Keratinocyte (primary cell): ENCODE measurements around the gene PDE9A. TPM values are rescaled to one million over a fixed set of nuclear protein-coding genes. Genes with fewer than 3 reads are reported as not detected.

ENCODE experiments used
- DNase-seq: peaks from one replicate; pipeline ENCODE4 v3.0.0-alpha.2; 2011; ENCODE audit warnings: low read depth, missing footprints, low spot score
- FAIRE-seq: peaks from 2 replicates; lab custom pipeline; 2011; peaks lifted over from hg19 to GRCh38; lab: Jason Lieb, UNC
- H2AFZ ChIP-seq: 2 replicates; pipeline ENCODE4 v1.6.0; 2012; ENCODE audit warnings: low read length, control low read depth, inconsistent platforms; ENCODE audit not compliant: control insufficient read depth
- H3K27ac ChIP-seq: 2 replicates; pipeline ENCODE4 v1.5.1; 2011; ENCODE audit warnings: low read length; ENCODE audit not compliant: control insufficient read depth, insufficient read depth
- H3K27me3 ChIP-seq: 3 replicates; pipeline ENCODE4 v1.6.0; 2011; ENCODE audit warnings: low read length; ENCODE audit not compliant: control insufficient read depth, insufficient read depth; ENCODE audit errors: extremely low read depth
- H3K36me3 ChIP-seq, 2 experiments: 2 replicates in 1 of 2; 3 replicates in 1 of 2; pipeline ENCODE4 v1.5.1; 2011; ENCODE audit warnings: low read length in 2 of 2, mild to moderate bottlenecking in 1 of 2; ENCODE audit not compliant: control insufficient read depth in 2 of 2, insufficient read depth in 2 of 2; ENCODE audit errors: extremely low read depth in 1 of 2
- H3K4me1 ChIP-seq: 3 replicates; pipeline ENCODE4 v1.5.1; 2011; ENCODE audit warnings: low read length; ENCODE audit not compliant: control insufficient read depth, insufficient read depth; ENCODE audit errors: extremely low read depth
- H3K4me2 ChIP-seq: 3 replicates; pipeline ENCODE4 v1.6.0; 2011; ENCODE audit warnings: low read depth, low read length; ENCODE audit not compliant: control insufficient read depth, insufficient read depth; ENCODE audit errors: extremely low read depth
- H3K4me3 ChIP-seq, 3 experiments: fragments of 200-600 bp in 1 of 3; sonication (generic) in 1 of 3; 2 replicates in 2 of 3; 3 replicates in 1 of 3; pipeline ENCODE4 v1.5.1; 2011 to 2016; ENCODE audit warnings: low read length in 3 of 3, mild to moderate bottlenecking in 3 of 3, control low read depth in 2 of 3, inconsistent platforms in 1 of 3, low read depth in 1 of 3, mixed read lengths in 1 of 3, mixed run types in 1 of 3, moderate library complexity in 1 of 3; ENCODE audit not compliant: control insufficient read depth in 2 of 3, insufficient read depth in 2 of 3; ENCODE audit errors: extremely low read depth in 1 of 3
- H3K79me2 ChIP-seq: 2 replicates; pipeline ENCODE4 v1.6.0; 2012; ENCODE audit warnings: low read length; ENCODE audit not compliant: control insufficient read depth, insufficient read depth
- H3K9ac ChIP-seq: 3 replicates; pipeline ENCODE4 v1.6.0; 2011; ENCODE audit warnings: low read length; ENCODE audit not compliant: control insufficient read depth, insufficient read depth; ENCODE audit errors: extremely low read depth
- H3K9me1 ChIP-seq: 3 replicates; pipeline ENCODE4 v1.6.0; 2011; ENCODE audit warnings: low read length; ENCODE audit not compliant: control insufficient read depth, insufficient read depth; ENCODE audit errors: extremely low read depth
- H3K9me3 ChIP-seq: 2 replicates; pipeline ENCODE4 v1.5.1; 2012; ENCODE audit warnings: low read depth, low read length; ENCODE audit not compliant: control insufficient read depth
- H4K20me1 ChIP-seq: 3 replicates; pipeline ENCODE4 v1.6.0; 2011; ENCODE audit warnings: low read length; ENCODE audit not compliant: control insufficient read depth, insufficient read depth; ENCODE audit errors: extremely low read depth
- EZH2 ChIP-seq: IDR thresholded peaks from one replicate; pipeline ENCODE4 v1.6.1; 2012; ENCODE audit warnings: inconsistent platforms, mild to moderate bottlenecking, low read length, moderate library complexity
- dilution Hi-C: fragments of 300-500 bp; cut with MboI; formaldehyde crosslinking; loops from one replicate; pipeline ENCODE4 v1.7.0; 2020; ENCODE audit warnings: low sequenced_read_pairs; ENCODE audit not compliant: extremely low pct_ligation_motif_present
- polyA plus RNA-seq, 5 experiments: library from polyadenylated mRNA; depleted of rRNA in 3 of 5; stranded (reverse) in 3 of 5; stranded (forward) in 1 of 5; unstranded in 1 of 5; fragments of >200 nt; gene quantifications; 1 replicate in 1 of 5; 2 replicates in 3 of 5; 3 replicates in 1 of 5; pipeline versions ENCODE4 v1.2.1 to v1.2.3, GENCODE V29; 2011 to 2012; ENCODE audit warnings: missing spikeins in 2 of 5, low read depth in 1 of 5, low replicate concordance in 1 of 5
- TF ChIP-seq, protein P1 (sequence below), 3 experiments: IDR thresholded peaks in 1 of 3; conservative IDR thresholded peaks in 1 of 3; optimal IDR thresholded peaks in 1 of 3; 2 replicates in 2 of 3; 3 replicates in 1 of 3; pipeline versions ENCODE3 to v1.5.1; 2011; ENCODE audit warnings: low read length in 3 of 3, mild to moderate bottlenecking in 3 of 3, moderate library complexity in 2 of 3, control low read depth in 1 of 3, inconsistent platforms in 1 of 3; ENCODE audit not compliant: insufficient read depth in 2 of 3; ENCODE audit errors: extremely low read depth in 1 of 3

PDE9A gene
- polyA plus RNA-seq, 1 donor (not counting 4 experiments of a cell fraction or from before 2014, with no cell fraction given) = 0.13 TPM

GRCh38 chr21:42661688-42662429, 8.4 kb downstream of the PDE9A start:
- no peak for FAIRE-seq
- no peak for TF ChIP-seq EZH2
- TF ChIP-seq, protein P1, sequence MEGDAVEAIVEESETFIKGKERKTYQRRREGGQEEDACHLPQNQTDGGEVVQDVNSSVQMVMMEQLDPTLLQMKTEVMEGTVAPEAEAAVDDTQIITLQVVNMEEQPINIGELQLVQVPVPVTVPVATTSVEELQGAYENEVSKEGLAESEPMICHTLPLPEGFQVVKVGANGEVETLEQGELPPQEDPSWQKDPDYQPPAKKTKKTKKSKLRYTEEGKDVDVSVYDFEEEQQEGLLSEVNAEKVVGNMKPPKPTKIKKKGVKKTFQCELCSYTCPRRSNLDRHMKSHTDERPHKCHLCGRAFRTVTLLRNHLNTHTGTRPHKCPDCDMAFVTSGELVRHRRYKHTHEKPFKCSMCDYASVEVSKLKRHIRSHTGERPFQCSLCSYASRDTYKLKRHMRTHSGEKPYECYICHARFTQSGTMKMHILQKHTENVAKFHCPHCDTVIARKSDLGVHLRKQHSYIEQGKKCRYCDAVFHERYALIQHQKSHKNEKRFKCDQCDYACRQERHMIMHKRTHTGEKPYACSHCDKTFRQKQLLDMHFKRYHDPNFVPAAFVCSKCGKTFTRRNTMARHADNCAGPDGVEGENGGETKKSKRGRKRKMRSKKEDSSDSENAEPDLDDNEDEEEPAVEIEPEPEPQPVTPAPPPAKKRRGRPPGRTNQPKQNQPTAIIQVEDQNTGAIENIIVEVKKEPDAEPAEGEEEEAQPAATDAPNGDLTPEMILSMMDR (optimal IDR thresholded peaks at IDR 0.05 in 1 of 3, IDR thresholded peaks at IDR 0.05 in 1 of 3, conservative IDR thresholded peaks at IDR 0.05 in 1 of 3; ENCODE audit: extremely low read depth in 1 of 3, insufficient read depth in 2 of 3, low read length in 3 of 3) = no peak
- H3K36me3 ChIP-seq = no peaks in the 10 kb centered on the region
- DNase-seq = no peak
- no peaks in the 10 kb centered on the region for H3K9me3 ChIP-seq
- H3K27ac ChIP-seq = no peak overlapping the region
- no peaks in the 10 kb centered on the region for H3K4me1 ChIP-seq
- H3K9me1 ChIP-seq = no peaks in the 10 kb centered on the region
- dilution Hi-C loops = no loop called here
- no peak overlapping the region for H2AFZ ChIP-seq
- H3K27me3 ChIP-seq = peaks cover 11% of the 10 kb centered on the region
- H3K4me3 ChIP-seq = no peak overlapping the region
- H3K9ac ChIP-seq = no peak overlapping the region
- H3K79me2 ChIP-seq = no peaks in the 10 kb centered on the region
- no peak overlapping the region for H3K4me2 ChIP-seq
- no peaks in the 10 kb centered on the region for H4K20me1 ChIP-seq

DNA sequence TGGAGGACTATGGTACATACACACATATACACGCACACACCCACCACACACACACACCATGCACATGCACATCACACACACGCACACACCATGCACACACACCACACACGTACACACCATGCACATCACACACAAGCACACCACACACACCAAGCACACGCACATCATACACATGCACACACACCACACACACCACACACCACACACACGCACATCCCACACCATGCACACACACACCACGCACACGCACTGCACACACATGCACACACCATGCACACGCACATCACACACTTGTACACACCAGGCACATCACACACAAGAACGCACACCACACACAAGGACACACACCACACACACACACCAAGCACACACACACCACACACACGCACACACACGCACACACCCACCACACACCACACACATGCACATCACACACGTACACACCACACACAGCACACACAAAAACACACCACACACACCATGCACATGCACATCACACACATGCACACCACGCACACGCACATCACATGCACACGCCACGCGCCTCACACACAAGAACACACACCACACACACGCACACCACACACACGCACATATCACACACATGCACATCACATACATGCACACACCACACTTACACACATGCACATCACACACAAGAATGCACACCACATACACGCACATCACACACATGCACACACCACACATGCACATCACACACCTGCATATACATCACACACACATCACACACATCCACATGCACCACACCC, 9.2 kb downstream of the PDE9A start:
- no peak for TF ChIP-seq EZH2
- TF ChIP-seq, protein P1 (optimal IDR thresholded peaks at IDR 0.05 in 1 of 3, IDR thresholded peaks at IDR 0.05 in 1 of 3, conservative IDR thresholded peaks at IDR 0.05 in 1 of 3; ENCODE audit: extremely low read depth in 1 of 3, insufficient read depth in 2 of 3, low read length in 3 of 3) = no peak
- FAIRE-seq (no peak), DNase-seq (no peak)
- no peaks in the 10 kb centered on the region for H3K36me3 ChIP-seq
- dilution Hi-C loops = no loop called here
- no peak overlapping the region for H3K9ac ChIP-seq
- no peak overlapping the region for H2AFZ ChIP-seq
- H3K79me2 ChIP-seq = no peaks in the 10 kb centered on the region
- no peaks in the 10 kb centered on the region for H3K9me1 ChIP-seq
- no peaks in the 10 kb centered on the region for H3K4me1 ChIP-seq
- no peak overlapping the region for H3K4me2 ChIP-seq
- no peak overlapping the region for H3K4me3 ChIP-seq
- H3K27me3 ChIP-seq = peaks cover 4% of the 10 kb centered on the region
- no peak overlapping the region for H3K27ac ChIP-seq
- H3K9me3 ChIP-seq = no peaks in the 10 kb centered on the region
- no peaks in the 10 kb centered on the region for H4K20me1 ChIP-seq
